IMR-90 (cell line): ENCODE results near the gene CXorf49. TPM values are rescaled to one million over a fixed set of nuclear protein-coding genes. Genes with fewer than 3 reads are reported as not detected.
"Not testable (repeated sequence)": the region's sequence is repeated elsewhere in the genome, so short reads cannot be mapped to it uniquely, and the experiment has no call there.

Experiments
- ATAC-seq: fragments of 200-7000 bp; cut with Tn5 transposase; 2 replicates; pipeline ENCODE4 v1.9.1; 2020; ENCODE audit warnings: low read depth, mild to moderate bottlenecking, moderate library complexity
- BruUV-seq: library from RNA; stranded (reverse); fragments of 400-500 nt; replicated peaks from 2 replicates; lab custom pipeline; 2021; lab: Mats Ljungman, UMichigan
- CTCF ChIA-PET: fragments of 300-600 bp; formaldehyde crosslinking; extraction: SDS; loops from one replicate; lab custom pipeline; 2021; ENCODE audit warnings: antibody characterized with exemption; lab: Yijun Ruan, JAX
- POLR2A ChIA-PET: fragments of 300-600 bp; sonication (Branson Sonifier 250); formaldehyde crosslinking; loops from one replicate; lab custom pipeline; 2022; ENCODE audit warnings: antibody characterized with exemption; ENCODE audit not compliant: unreplicated experiment; lab: Charles Lee
- DNase-seq: peaks from one replicate; pipeline ENCODE4 v3.0.0; 2013
- H2AFZ ChIP-seq: replicated peaks from 2 replicates; pipeline ENCODE3; 2013; ENCODE audit warnings: low read length, mild to moderate bottlenecking; ENCODE audit not compliant: poor library complexity
- H2AK5ac ChIP-seq: 2 replicates; pipeline ENCODE4 v1.6.1; 2013; ENCODE audit warnings: low read depth, low read length, inconsistent platforms
- H2AK9ac ChIP-seq: replicated peaks from 2 replicates; pipeline ENCODE3; 2013; ENCODE audit warnings: mild to moderate bottlenecking, low read depth, low read length, moderate library complexity; ENCODE audit not compliant: poor library complexity
- H2BK120ac ChIP-seq: 2 replicates; pipeline ENCODE4 v1.6.1; 2013; ENCODE audit warnings: low read depth, low read length, inconsistent platforms
- H2BK15ac ChIP-seq: 3 replicates; pipeline ENCODE4 v1.6.1; 2013; ENCODE audit warnings: low read depth, low read length, inconsistent platforms
- H2BK20ac ChIP-seq: 2 replicates; pipeline ENCODE4 v1.6.1; 2013; ENCODE audit warnings: low read depth, mild to moderate bottlenecking, inconsistent platforms, low read length, moderate library complexity
- H2BK5ac ChIP-seq: 2 replicates; pipeline ENCODE4 v1.6.1; 2013; ENCODE audit warnings: mild to moderate bottlenecking, low read depth, low read length, inconsistent platforms; ENCODE audit not compliant: poor library complexity, severe bottlenecking
- H3K14ac ChIP-seq: replicated peaks from 2 replicates; pipeline ENCODE4 v1.6.1; 2013; ENCODE audit warnings: low read depth, low read length, inconsistent platforms
- H3K18ac ChIP-seq: 2 replicates; pipeline ENCODE4 v1.6.1; 2013; ENCODE audit warnings: low read depth, low read length, control low read depth
- H3K23ac ChIP-seq: 2 replicates; pipeline ENCODE4 v1.6.1; 2013; ENCODE audit warnings: low read depth, low read length, inconsistent platforms
- H3K27ac ChIP-seq: 2 replicates; pipeline ENCODE4 v1.5.1; 2013; ENCODE audit warnings: mild to moderate bottlenecking, control low read depth, low read length; ENCODE audit not compliant: insufficient read depth
- H3K27me3 ChIP-seq: 2 replicates; pipeline ENCODE4 v1.6.1; 2013; ENCODE audit warnings: low read length; ENCODE audit not compliant: control insufficient read depth, insufficient read depth
- H3K36me3 ChIP-seq: 2 replicates; pipeline ENCODE4 v1.6.1; 2013; ENCODE audit warnings: low read length, mixed read lengths; ENCODE audit not compliant: control insufficient read depth, insufficient read depth
- H3K4ac ChIP-seq: 2 replicates; pipeline ENCODE4 v1.6.1; 2013; ENCODE audit warnings: low read depth, low read length, inconsistent platforms
- H3K4me1 ChIP-seq: 2 replicates; pipeline ENCODE4 v1.6.1; 2013; ENCODE audit warnings: low read length, mixed read lengths; ENCODE audit not compliant: control insufficient read depth, insufficient read depth
- H3K4me2 ChIP-seq: 2 replicates; pipeline ENCODE4 v1.6.1; 2013; ENCODE audit warnings: low read depth, mild to moderate bottlenecking, control low read depth, low read length, moderate library complexity
- H3K4me3 ChIP-seq: 2 replicates; pipeline ENCODE4 v1.5.1; 2013; ENCODE audit warnings: low read depth, mild to moderate bottlenecking, control low read depth, low read length, moderate library complexity; ENCODE audit not compliant: insufficient read depth
- H3K56ac ChIP-seq: 2 replicates; pipeline ENCODE4 v1.6.1; 2013; ENCODE audit warnings: low read length, inconsistent platforms; ENCODE audit not compliant: insufficient read depth; ENCODE audit errors: extremely low read depth
- H3K79me1 ChIP-seq, 2 experiments: 2 replicates each; pipeline ENCODE4 v1.6.1; 2013; ENCODE audit warnings: low read length in 2 of 2, inconsistent platforms in 1 of 2, low read depth in 1 of 2
- H3K9ac ChIP-seq: 2 replicates; pipeline ENCODE4 v1.6.1; 2013; ENCODE audit warnings: low read depth, low read length, control low read depth
- H3K9me1 ChIP-seq: 2 replicates; pipeline ENCODE4 v1.6.1; 2013; ENCODE audit warnings: low read length, inconsistent platforms; ENCODE audit not compliant: insufficient read depth
- H3K9me3 ChIP-seq: 2 replicates; pipeline ENCODE4 v1.6.1; 2013; ENCODE audit warnings: low read length; ENCODE audit not compliant: control insufficient read depth, insufficient read depth
- H4K20me1 ChIP-seq: 2 replicates; pipeline ENCODE4 v1.6.1; 2013; ENCODE audit warnings: low read length, inconsistent platforms; ENCODE audit not compliant: insufficient read depth
- H4K5ac ChIP-seq: 2 replicates; pipeline ENCODE4 v1.6.1; 2013; ENCODE audit warnings: mild to moderate bottlenecking, low read depth, low read length, control low read depth
- H4K8ac ChIP-seq, 2 experiments: 2 replicates each; pipeline ENCODE4 v1.6.1; 2013; ENCODE audit warnings: low read depth in 2 of 2, low read length in 2 of 2, control low read depth in 1 of 2, inconsistent platforms in 1 of 2
- H4K91ac ChIP-seq: 2 replicates; pipeline ENCODE4 v1.6.1; 2013; ENCODE audit warnings: low read depth, low read length, inconsistent platforms; ENCODE audit not compliant: insufficient read depth
- RAD21 ChIP-seq: IDR thresholded peaks from 2 replicates; pipeline ENCODE4 v1.6.1; 2012; ENCODE audit warnings: low read length, improper control_type of control experiment
- WGBS, 2 experiments: methylation state at CpG; one replicate each; pipeline versions ENCODE4 v1.1.5 to v1.1.7; 2013; ENCODE audit warnings: missing lambda C conversion rate in 2 of 2; ENCODE audit not compliant: insufficient read length in 1 of 2; ENCODE audit errors: extremely low coverage in 2 of 2; 5-methylcytosine and 5-hydroxymethylcytosine counted together
- dilution Hi-C: fragments of 300-500 bp; cut with HindIII; formaldehyde crosslinking; loops from one replicate; pipeline ENCODE4 v1.14.3; 2018; ENCODE audit warnings: low sequenced_read_pairs; ENCODE audit not compliant: unreplicated experiment
- in situ Hi-C: fragments of 300-500 bp; cut with MboI; formaldehyde crosslinking; loops from 3 replicates; pipeline ENCODE4 v1.14.3; 2019; ENCODE audit warnings: low sequenced_read_pairs, inconsistent platforms, mixed read lengths
- intact Hi-C: fragments of 100-400 bp; cut with micrococcal nuclease; formaldehyde crosslinking; loops from 2 replicates; pipeline ENCODE4 v1.10.0; 2022
- polyA plus RNA-seq, 3 experiments: library from polyadenylated mRNA; depleted of rRNA; stranded (reverse); fragments of >200 nt; gene quantifications; 2 replicates each; pipeline ENCODE4 v1.2.3, GENCODE V29; 2012; ENCODE audit warnings: low replicate concordance in 1 of 3
- total RNA-seq: library from RNA; depleted of rRNA; stranded (reverse); fragments of >200 nt; gene quantifications from 2 replicates; pipeline ENCODE4 v1.2.3, GENCODE V29; 2012
- TF ChIP-seq, protein P1 (sequence below): conservative IDR thresholded peaks from 2 replicates; pipeline ENCODE4 v1.5.1; 2012; ENCODE audit warnings: mild to moderate bottlenecking, low read depth, low read length, improper control_type of control experiment

The CXorf49 gene
- total and polyA plus RNA-seq, 2 of the 4 experiments (the other 2 are of a cell fraction), result not detected

DNA sequence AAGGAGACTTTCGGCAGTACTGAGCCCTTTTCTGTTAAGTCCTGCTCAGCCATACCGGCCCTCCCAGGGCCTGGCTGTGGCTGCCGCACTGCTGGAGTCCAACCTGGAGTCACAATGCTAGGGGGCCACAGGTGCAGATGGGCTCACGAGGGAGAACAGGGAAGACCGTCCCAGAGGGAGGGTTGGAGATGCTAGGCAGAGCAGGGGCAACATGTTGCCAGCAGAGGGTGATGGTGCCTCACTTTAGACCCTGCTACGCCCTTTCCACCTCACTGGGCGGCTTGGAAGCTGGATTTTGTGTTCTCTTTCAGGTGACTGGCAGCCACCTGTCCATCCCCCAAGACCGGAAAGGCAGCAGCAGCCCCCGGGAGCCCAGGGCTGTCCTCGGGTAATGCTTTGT, 48.1 kb downstream of the CXorf49 start:
- TF ChIP-seq, protein P1, sequence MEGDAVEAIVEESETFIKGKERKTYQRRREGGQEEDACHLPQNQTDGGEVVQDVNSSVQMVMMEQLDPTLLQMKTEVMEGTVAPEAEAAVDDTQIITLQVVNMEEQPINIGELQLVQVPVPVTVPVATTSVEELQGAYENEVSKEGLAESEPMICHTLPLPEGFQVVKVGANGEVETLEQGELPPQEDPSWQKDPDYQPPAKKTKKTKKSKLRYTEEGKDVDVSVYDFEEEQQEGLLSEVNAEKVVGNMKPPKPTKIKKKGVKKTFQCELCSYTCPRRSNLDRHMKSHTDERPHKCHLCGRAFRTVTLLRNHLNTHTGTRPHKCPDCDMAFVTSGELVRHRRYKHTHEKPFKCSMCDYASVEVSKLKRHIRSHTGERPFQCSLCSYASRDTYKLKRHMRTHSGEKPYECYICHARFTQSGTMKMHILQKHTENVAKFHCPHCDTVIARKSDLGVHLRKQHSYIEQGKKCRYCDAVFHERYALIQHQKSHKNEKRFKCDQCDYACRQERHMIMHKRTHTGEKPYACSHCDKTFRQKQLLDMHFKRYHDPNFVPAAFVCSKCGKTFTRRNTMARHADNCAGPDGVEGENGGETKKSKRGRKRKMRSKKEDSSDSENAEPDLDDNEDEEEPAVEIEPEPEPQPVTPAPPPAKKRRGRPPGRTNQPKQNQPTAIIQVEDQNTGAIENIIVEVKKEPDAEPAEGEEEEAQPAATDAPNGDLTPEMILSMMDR, result peak; percentile 33
- peak; percentile 37; the same call in 1 of the 2 replicates for TF ChIP-seq RAD21
- H2AFZ ChIP-seq, H3K23ac ChIP-seq, H2BK120ac ChIP-seq, H3K4ac ChIP-seq, H3K14ac ChIP-seq, H3K9me1 ChIP-seq, CTCF ChIA-PET, H3K9me3 ChIP-seq, H3K4me2 ChIP-seq, H2AK9ac ChIP-seq, H4K20me1 ChIP-seq, H4K8ac ChIP-seq, H2AK5ac ChIP-seq, H3K4me1 ChIP-seq, H3K27ac ChIP-seq, DNase-seq, H3K4me3 ChIP-seq, H3K18ac ChIP-seq, H4K5ac ChIP-seq, H3K36me3 ChIP-seq, H2BK5ac ChIP-seq, H2BK15ac ChIP-seq, intact Hi-C loops, POLR2A ChIA-PET, H4K91ac ChIP-seq, H3K9ac ChIP-seq, BruUV-seq, H2BK20ac ChIP-seq, H3K56ac ChIP-seq, H3K79me1 ChIP-seq, dilution Hi-C loops: not testable (repeated sequence)
- H3K27me3 ChIP-seq, result peaks cover 16% of the 10 kb centered on the region
- 53% methylated on average over 3 of the region's 10 CpGs; no CpG with 5 or more reads in 1 of the 2 experiments for WGBS, 2 experiments
- ATAC-seq, result peak; percentile 82; the same call in 1 of the 2 replicates
- in situ Hi-C loops, result loop anchor here (25.0 kb wide), 1 partner anchor 192 kb away; no protein-coding TSS in a partner anchor
